Activated T-cell treated with anti-CD3 and anti-CD28 coated beads, Interleukin-2, amount 50 U/mL, for 4 hours (primary cell): Measurements from ENCODE around the gene INF2. TPM values are rescaled to one million over a fixed set of nuclear protein-coding genes. Genes with fewer than 3 reads are reported as not detected.
"Not testable (repeated sequence)": the region's sequence is repeated elsewhere in the genome, so short reads cannot be mapped to it uniquely, and the experiment has no call there.

Experiments
- ATAC-seq, 2 donors: fragments of 200-7000 bp; cut with Tn5 transposase; one replicate each; pipeline ENCODE4 v1.10.0; 2021
- DNase-seq: peaks from one replicate; pipeline ENCODE4 v3.0.0-alpha.2; 2020
- H3K27me3 Mint-ChIP-seq: one replicate; pipeline ENCODE4 v1.8.0; 2021; ENCODE audit warnings: low read depth, mixed read lengths
- H3K36me3 Mint-ChIP-seq: one replicate; pipeline ENCODE4 v1.8.0; 2022; ENCODE audit warnings: mixed read lengths; ENCODE audit not compliant: insufficient read depth
- H3K4me1 Mint-ChIP-seq: one replicate; pipeline ENCODE4 v1.8.0; 2021; ENCODE audit warnings: low read depth, mixed read lengths
- H3K4me3 Mint-ChIP-seq: one replicate; pipeline ENCODE4 v1.8.0; 2021; ENCODE audit warnings: mild to moderate bottlenecking, moderate library complexity, mixed read lengths
- H3K9me3 Mint-ChIP-seq: one replicate; pipeline ENCODE4 v1.8.0; 2021; ENCODE audit warnings: mixed read lengths
- total RNA-seq, 3 donors: library from RNA; stranded (reverse); gene quantifications; one replicate each; pipeline ENCODE4 v1.2.1, GENCODE V29; 2021

INF2 gene
- total RNA-seq, 3 donors from 2014 or later: 51.8 to 54.9 (median 54.5) TPM

GRCh38 chr14:104741108-104741802, 51.8 kb downstream of the INF2 start:
- H3K36me3 Mint-ChIP-seq: no peaks in the 10 kb centered on the region
- H3K9me3 Mint-ChIP-seq: no peaks in the 10 kb centered on the region
- H3K4me3 Mint-ChIP-seq: no peak overlapping the region
- no peak for ATAC-seq
- peaks cover 8% of the 10 kb centered on the region for H3K4me1 Mint-ChIP-seq
- H3K27me3 Mint-ChIP-seq: peaks cover 1% of the 10 kb centered on the region
- DNase-seq: no peak

- DNase-seq (no peak), ATAC-seq (peak; percentile 20 to 23)
- peaks cover 9% of the 10 kb centered on the region for H3K4me1 Mint-ChIP-seq
- no peaks in the 10 kb centered on the region for H3K9me3 Mint-ChIP-seq
- peaks cover 1% of the 10 kb centered on the region for H3K27me3 Mint-ChIP-seq
- H3K4me3 Mint-ChIP-seq: no peak overlapping the region
- no peaks in the 10 kb centered on the region for H3K36me3 Mint-ChIP-seq
Measured at GRCh38 chr14:104741803-104742251, 52.4 kb downstream of the INF2 start.

- Mint-ChIP-seq H3K4me1 (peaks cover 9% of the 10 kb centered on the region), H3K27me3 (peaks cover 1% of the 10 kb centered on the region), H3K4me3 (no peak overlapping the region), H3K36me3 (no peaks in the 10 kb centered on the region), H3K9me3 (no peaks in the 10 kb centered on the region)
- no peak for ATAC-seq
- no peak for DNase-seq
Measured at GRCh38 chr14:104742586-104743455, 53.4 kb downstream of the INF2 start.

- Mint-ChIP-seq H3K4me1 (peaks cover 9% of the 10 kb centered on the region), H3K27me3 (peaks cover 1% of the 10 kb centered on the region), H3K36me3 (no peaks in the 10 kb centered on the region), H3K9me3 (no peaks in the 10 kb centered on the region), H3K4me3 (no peak overlapping the region)
- ATAC-seq: no peak
- DNase-seq: no peak
Measured at GRCh38 chr14:104743461-104744380, 54.3 kb downstream of the INF2 start.

GRCh38 chr14:104744484-104744883, 55.1 kb downstream of the INF2 start:
- Mint-ChIP-seq H3K4me1 (peaks cover 9% of the 10 kb centered on the region), H3K4me3 (no peak overlapping the region), H3K36me3 (no peaks in the 10 kb centered on the region), H3K9me3 (no peaks in the 10 kb centered on the region), H3K27me3 (peaks cover 1% of the 10 kb centered on the region)
- DNase-seq (no peak), ATAC-seq (no peak)

- Mint-ChIP-seq H3K36me3 (no peaks in the 10 kb centered on the region), H3K9me3 (no peaks in the 10 kb centered on the region), H3K4me1 (peaks cover 8% of the 10 kb centered on the region), H3K4me3 (no peak overlapping the region), H3K27me3 (no peaks in the 10 kb centered on the region)
- no peak for DNase-seq
- no peak for ATAC-seq
Measured at GRCh38 chr14:104745431-104745830, 56.0 kb downstream of the INF2 start.

- H3K4me1 Mint-ChIP-seq: peaks cover 9% of the 10 kb centered on the region
- H3K27me3 Mint-ChIP-seq: no peaks in the 10 kb centered on the region
- ATAC-seq: peak; percentile 49 to 52
- H3K4me3 Mint-ChIP-seq: no peak overlapping the region
- no peak for DNase-seq
- H3K9me3 Mint-ChIP-seq: no peaks in the 10 kb centered on the region
- H3K36me3 Mint-ChIP-seq: no peaks in the 10 kb centered on the region
Measured at GRCh38 chr14:104746071-104746545, 56.7 kb downstream of the INF2 start.

GRCh38 chr14:104746934-104747481, 57.6 kb downstream of the INF2 start:
- Mint-ChIP-seq H3K4me3 (no peak overlapping the region), H3K4me1 (peaks cover 9% of the 10 kb centered on the region), H3K36me3 (no peaks in the 10 kb centered on the region), H3K27me3 (no peaks in the 10 kb centered on the region), H3K9me3 (no peaks in the 10 kb centered on the region)
- ATAC-seq (no peak), DNase-seq (no peak)

GRCh38 chr14:104747876-104748275, 58.5 kb downstream of the INF2 start:
- no peaks in the 10 kb centered on the region for H3K27me3 Mint-ChIP-seq
- H3K4me3 Mint-ChIP-seq: no peak overlapping the region
- ATAC-seq (no peak), DNase-seq (no peak)
- no peaks in the 10 kb centered on the region for H3K9me3 Mint-ChIP-seq
- peaks cover 9% of the 10 kb centered on the region for H3K4me1 Mint-ChIP-seq
- H3K36me3 Mint-ChIP-seq: no peaks in the 10 kb centered on the region

GRCh38 chr14:104749111-104749649, 59.8 kb downstream of the INF2 start:
- ATAC-seq (no peak), DNase-seq (no peak)
- no peak overlapping the region for H3K4me3 Mint-ChIP-seq
- H3K36me3 Mint-ChIP-seq: no peaks in the 10 kb centered on the region
- no peaks in the 10 kb centered on the region for H3K9me3 Mint-ChIP-seq
- peaks cover 16% of the 10 kb centered on the region for H3K4me1 Mint-ChIP-seq
- no peaks in the 10 kb centered on the region for H3K27me3 Mint-ChIP-seq

GRCh38 chr14:104750056-104750752, 60.8 kb downstream of the INF2 start:
- no peak for DNase-seq
- H3K4me1 Mint-ChIP-seq: peaks cover 25% of the 10 kb centered on the region
- no peak overlapping the region for H3K4me3 Mint-ChIP-seq
- H3K27me3 Mint-ChIP-seq: no peaks in the 10 kb centered on the region
- peaks cover 4% of the 10 kb centered on the region for H3K36me3 Mint-ChIP-seq
- no peaks in the 10 kb centered on the region for H3K9me3 Mint-ChIP-seq
- ATAC-seq: no peak

- H3K4me1 Mint-ChIP-seq: peaks cover 25% of the 10 kb centered on the region
- H3K36me3 Mint-ChIP-seq, DNase-seq, H3K27me3 Mint-ChIP-seq, ATAC-seq, H3K9me3 Mint-ChIP-seq: not testable (repeated sequence)
- H3K4me3 Mint-ChIP-seq: peak overlapping the region; percentile 29
Measured at GRCh38 chr14:104750753-104751057, 61.3 kb downstream of the INF2 start.
